ENCODE data around the gene OXT. TPM values are rescaled to one million over a fixed set of nuclear protein-coding genes. Genes with fewer than 3 reads are reported as not detected.
"Not testable (repeated sequence)": the region's sequence is repeated elsewhere in the genome, so short reads cannot be mapped to it uniquely, and the experiment has no call there.

Gene OXT
- total RNA-seq, 6 experiments from 2014 or later: not detected

DNA sequence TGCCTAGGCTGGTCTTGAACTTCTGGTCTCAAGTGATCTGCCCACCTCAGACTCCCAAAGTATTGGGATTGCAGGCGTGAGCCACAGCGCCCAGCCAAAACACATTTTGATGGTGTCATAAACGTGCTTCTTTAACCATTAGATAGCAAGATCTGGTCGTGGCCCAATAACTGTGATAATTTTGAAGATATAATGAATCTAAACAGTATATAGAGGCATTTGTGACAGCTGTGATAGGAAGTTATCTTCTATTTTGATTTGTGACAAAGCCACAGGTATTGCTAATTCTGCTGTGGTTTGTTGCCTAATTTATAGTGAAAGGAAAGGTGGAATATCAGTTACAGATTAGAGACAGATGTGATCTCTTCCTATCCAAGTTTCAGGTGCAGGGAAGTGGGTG is 695 bp upstream of the OXT start:
- DNase-seq: no peak
- Mint-ChIP-seq H3K4me1 (ENCODE audit: low read depth) (peaks cover 29% of the 10 kb centered on the region), H3K9me3 (no peaks in the 10 kb centered on the region), H3K36me3 (ENCODE audit: low read depth) (no peaks in the 10 kb centered on the region), H3K27ac (no peak overlapping the region), H3K4me3 (no peak overlapping the region), H3K27me3 (ENCODE audit: insufficient read depth) (peaks cover 21% of the 10 kb centered on the region)
- TF ChIP-seq, protein P1, sequence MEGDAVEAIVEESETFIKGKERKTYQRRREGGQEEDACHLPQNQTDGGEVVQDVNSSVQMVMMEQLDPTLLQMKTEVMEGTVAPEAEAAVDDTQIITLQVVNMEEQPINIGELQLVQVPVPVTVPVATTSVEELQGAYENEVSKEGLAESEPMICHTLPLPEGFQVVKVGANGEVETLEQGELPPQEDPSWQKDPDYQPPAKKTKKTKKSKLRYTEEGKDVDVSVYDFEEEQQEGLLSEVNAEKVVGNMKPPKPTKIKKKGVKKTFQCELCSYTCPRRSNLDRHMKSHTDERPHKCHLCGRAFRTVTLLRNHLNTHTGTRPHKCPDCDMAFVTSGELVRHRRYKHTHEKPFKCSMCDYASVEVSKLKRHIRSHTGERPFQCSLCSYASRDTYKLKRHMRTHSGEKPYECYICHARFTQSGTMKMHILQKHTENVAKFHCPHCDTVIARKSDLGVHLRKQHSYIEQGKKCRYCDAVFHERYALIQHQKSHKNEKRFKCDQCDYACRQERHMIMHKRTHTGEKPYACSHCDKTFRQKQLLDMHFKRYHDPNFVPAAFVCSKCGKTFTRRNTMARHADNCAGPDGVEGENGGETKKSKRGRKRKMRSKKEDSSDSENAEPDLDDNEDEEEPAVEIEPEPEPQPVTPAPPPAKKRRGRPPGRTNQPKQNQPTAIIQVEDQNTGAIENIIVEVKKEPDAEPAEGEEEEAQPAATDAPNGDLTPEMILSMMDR (IDR thresholded peaks at IDR 0.05): no peak

DNA sequence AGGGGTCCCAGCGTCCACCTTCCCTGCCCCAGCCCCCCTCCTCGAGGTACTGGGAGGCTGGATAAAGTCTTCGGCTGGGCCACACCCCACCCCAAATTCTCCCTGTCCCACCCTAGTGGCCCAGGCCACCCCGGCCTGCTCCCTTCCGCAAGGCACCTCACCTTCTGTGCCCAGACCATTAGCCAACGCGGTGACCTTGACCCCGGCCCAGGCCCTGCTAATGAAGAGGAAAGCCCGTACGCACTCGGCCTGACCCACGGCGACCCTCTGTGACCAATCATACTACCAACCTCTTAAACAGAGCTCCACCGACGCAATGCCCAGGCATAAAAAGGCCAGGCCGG is 182 bp upstream of the OXT start:
- TF ChIP-seq, protein P1 (IDR thresholded peaks at IDR 0.05): no peak
- H3K9me3 Mint-ChIP-seq: no peaks in the 10 kb centered on the region
- H3K4me1 Mint-ChIP-seq (ENCODE audit: low read depth): peaks cover 25% of the 10 kb centered on the region
- DNase-seq: no peak
- H3K27ac Mint-ChIP-seq: no peak overlapping the region
- H3K36me3 Mint-ChIP-seq (ENCODE audit: low read depth): no peaks in the 10 kb centered on the region
- H3K27me3 Mint-ChIP-seq (ENCODE audit: insufficient read depth): peaks cover 23% of the 10 kb centered on the region
- no peak overlapping the region for H3K4me3 Mint-ChIP-seq

DNA sequence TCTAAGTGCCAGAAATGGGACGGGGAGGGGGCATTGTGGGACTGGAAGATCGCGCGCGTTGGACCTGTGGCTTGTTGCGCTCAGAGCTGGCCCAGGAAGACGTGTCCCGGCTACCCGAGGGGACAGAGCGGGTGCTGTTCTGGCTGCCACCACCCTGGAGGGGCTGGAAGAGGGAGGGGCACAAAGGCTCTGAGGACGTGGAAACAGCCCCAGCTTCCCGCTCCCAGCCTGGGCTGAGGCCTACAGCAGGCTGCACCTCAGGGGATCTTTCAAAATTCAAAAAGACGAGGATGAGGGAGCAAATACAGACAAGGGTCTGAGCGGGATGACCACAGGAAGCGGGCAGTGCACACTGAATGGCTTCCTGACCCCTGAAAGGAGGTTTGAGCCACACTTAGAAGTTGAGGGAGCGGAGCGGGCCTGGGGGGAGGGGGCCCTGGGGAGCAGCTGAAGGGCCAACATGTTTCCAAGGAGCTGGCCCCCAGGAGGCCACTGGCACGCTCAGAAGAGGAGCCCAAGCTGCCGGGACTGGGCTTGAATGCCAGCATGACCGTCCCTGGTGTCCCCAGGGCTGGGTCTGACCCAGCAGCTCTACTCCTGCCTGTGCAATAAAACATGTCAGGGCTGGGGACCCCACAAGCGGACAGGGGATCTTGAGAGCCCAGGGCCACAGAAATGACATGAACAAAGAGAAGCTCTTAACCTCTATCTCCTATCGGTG is 1.3 kb downstream of the OXT start:
- Mint-ChIP-seq H3K27me3 (ENCODE audit: insufficient read depth) (peaks cover 25% of the 10 kb centered on the region), H3K4me1 (ENCODE audit: low read depth) (peaks cover 11% of the 10 kb centered on the region), H3K9me3 (no peaks in the 10 kb centered on the region), H3K36me3 (ENCODE audit: low read depth) (no peaks in the 10 kb centered on the region), H3K27ac (no peak overlapping the region), H3K4me3 (no peak overlapping the region)
- TF ChIP-seq, protein P1 (IDR thresholded peaks at IDR 0.05): no peak
- no peak for DNase-seq

DNA sequence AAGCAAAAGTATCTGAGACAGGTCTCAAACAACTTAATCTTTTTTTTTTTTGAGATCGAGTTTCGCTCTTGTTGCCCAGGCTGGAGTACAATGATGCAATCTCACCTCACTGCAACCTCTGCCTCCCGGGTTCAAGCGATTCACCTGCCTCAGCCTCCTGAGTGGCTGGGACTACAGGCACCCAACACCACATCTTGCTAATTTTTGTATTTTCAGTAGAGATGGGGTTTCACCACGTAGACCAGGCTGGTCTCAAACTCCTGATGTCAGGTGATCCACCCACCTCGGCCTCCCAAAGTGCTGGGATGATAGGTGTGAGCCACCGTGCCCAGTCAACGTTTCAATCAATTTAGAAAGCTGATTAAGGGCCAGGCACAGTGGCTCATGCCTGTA is 1.8 kb downstream of the OXT start:
- H3K36me3 Mint-ChIP-seq (ENCODE audit: low read depth); H3K9me3 Mint-ChIP-seq: not testable (repeated sequence)
- H3K27me3 Mint-ChIP-seq (ENCODE audit: insufficient read depth): peaks cover 25% of the 10 kb centered on the region

DNA sequence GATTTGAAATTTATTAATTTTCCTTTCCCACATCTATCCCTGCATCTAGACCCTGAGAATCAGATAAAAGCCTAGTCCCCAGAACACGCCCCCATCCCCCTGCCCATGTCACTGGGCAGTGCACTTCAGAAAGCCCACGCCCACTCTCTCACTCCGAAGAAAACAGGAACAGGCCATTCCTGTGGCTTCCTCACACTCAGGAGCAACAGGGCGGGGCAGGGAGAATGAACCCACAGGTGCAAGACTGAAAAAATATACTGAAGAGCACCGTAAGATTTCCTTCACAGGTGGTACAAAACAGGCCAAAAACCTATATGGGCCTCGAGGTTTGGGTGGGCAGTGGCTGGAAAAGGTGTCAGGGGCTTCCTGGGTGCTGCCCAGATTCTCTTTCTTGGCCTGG is 3.4 kb downstream of the OXT start:
- H3K36me3 Mint-ChIP-seq (ENCODE audit: low read depth): no peaks in the 10 kb centered on the region
- H3K4me3 Mint-ChIP-seq: no peak overlapping the region
- peaks cover 33% of the 10 kb centered on the region for H3K27me3 Mint-ChIP-seq (ENCODE audit: insufficient read depth)
- H3K4me1 Mint-ChIP-seq (ENCODE audit: low read depth): no peaks in the 10 kb centered on the region
- TF ChIP-seq, protein P1 (IDR thresholded peaks at IDR 0.05): no peak
- no peaks in the 10 kb centered on the region for H3K9me3 Mint-ChIP-seq
- DNase-seq: no peak
- no peak overlapping the region for H3K27ac Mint-ChIP-seq

More for the DNA sequence above, 1.8 kb downstream of the OXT start:
- DNase-seq, H3K27ac Mint-ChIP-seq, H3K4me3 Mint-ChIP-seq: not testable (repeated sequence)
- peaks cover 11% of the 10 kb centered on the region for H3K4me1 Mint-ChIP-seq (ENCODE audit: low read depth)

DNA sequence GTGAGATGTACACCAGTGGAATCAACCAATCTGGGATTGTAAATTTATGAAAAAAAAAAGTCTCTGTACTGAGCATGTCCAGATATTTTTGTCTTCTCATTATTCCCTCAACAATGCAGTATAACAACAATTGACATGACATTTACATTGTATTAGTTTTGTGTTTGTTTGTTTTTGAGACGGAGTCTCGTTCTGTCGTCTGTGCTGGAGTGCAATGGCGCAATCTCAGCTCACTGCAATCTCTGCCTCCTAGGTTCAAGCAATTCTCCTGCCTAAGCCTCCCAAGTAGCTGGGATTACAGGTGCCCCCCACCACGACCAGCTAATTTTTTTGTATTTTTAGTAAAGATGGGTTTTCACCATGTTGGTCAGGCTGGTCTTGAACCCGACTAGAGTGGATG is 3.9 kb downstream of the OXT start:
- H3K9me3 Mint-ChIP-seq; H3K4me3 Mint-ChIP-seq; H3K27ac Mint-ChIP-seq; H3K4me1 Mint-ChIP-seq (ENCODE audit: low read depth); H3K36me3 Mint-ChIP-seq (ENCODE audit: low read depth); DNase-seq: not testable (repeated sequence)
- peaks cover 33% of the 10 kb centered on the region for H3K27me3 Mint-ChIP-seq (ENCODE audit: insufficient read depth)

Measured in HFFc6 (cell line).